ENCODE results near the gene GAB3. TPM values are rescaled to one million over a fixed set of nuclear protein-coding genes. Genes with fewer than 3 reads are reported as not detected.
A peak's percentile ranks its signal among the peaks of the same experiment; 100 is the strongest.

The GAB3 gene
- total RNA-seq, 5 donors from 2014 or later (not counting 1 experiment from before 2014, with no cell fraction given) = 9.1 to 26.2 (median 18.4) TPM

DNA sequence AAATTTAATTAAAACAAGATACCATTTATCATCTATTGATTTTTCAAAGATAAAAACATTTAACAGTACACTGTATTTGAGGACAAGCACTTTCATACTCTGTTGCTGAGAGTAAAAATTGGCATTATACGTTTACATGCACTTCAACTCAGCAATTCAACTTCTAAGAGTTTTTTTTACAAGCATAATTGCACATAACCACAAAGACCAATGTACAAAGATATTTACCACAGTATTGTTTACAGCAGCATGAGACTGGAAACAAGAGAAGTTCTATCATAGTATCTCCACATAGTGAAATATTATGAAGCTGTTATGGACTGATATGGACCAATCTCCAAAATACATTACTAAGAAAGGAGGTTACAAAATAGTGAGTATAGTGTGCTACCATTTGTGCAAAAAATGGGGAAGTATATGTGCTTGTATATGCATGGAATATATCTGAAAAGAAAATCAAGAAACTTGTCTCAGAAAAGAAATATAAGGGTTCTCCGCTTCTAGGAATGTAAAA, 10.9 kb downstream of the GAB3 start:
- DNase-seq = no peak
- no peaks in the 10 kb centered on the region for H3K27me3 ChIP-seq (replicated peaks in 1 of 2; ENCODE audit: control insufficient read depth in 2 of 2, extremely low read depth in 1 of 2, insufficient read depth in 2 of 2, low read length in 1 of 2)
- no CpG with 5 or more reads among the region's 2 CpGs for WGBS (ENCODE audit: insufficient coverage)
- ATAC-seq (replicated peaks in 1 of 4) = peak in 2 of 4 experiments; percentile 24 to 25
- H3K4me1 ChIP-seq (ENCODE audit: control insufficient read depth in 1 of 2, extremely low read depth in 1 of 2, insufficient read depth in 2 of 2, low read length in 2 of 2) = peaks cover 4 to 50% of the 10 kb centered on the region in 2 experiments
- H3K36me3 ChIP-seq (ENCODE audit: control insufficient read depth in 2 of 2, extremely low read depth in 1 of 2, insufficient read depth in 1 of 2, low read length in 1 of 2) = no peaks in the 10 kb centered on the region
- Mint-ChIP-seq H3K36me3 (peaks cover 8% of the 10 kb centered on the region), H3K4me3 (no peak overlapping the region), H3K4me1 (peaks cover 55 to 77% (median 55%) of the 10 kb centered on the region in 3 donors), H3K27me3 (peaks cover 0 to 23% of the 10 kb centered on the region in 2 donors), H3K27ac (peak overlapping the region; percentile 74 to 78), H3K9me3 (no peaks in the 10 kb centered on the region)
- POLR2A ChIA-PET = interaction anchor here in 1 of 2 donors (0.5 kb wide), 1 partner anchor 243 kb away, joined by 8 read pairs; no protein-coding TSS in a partner anchor
- H3K9me3 ChIP-seq = no peaks in the 10 kb centered on the region
- H3K27ac ChIP-seq (ENCODE audit: low read length) = peak overlapping the region; percentile 34
- CTCF ChIA-PET = interaction anchor here in 1 of 2 donors (0.9 to 1.1 kb wide), 2 partner anchors 8 to 9 kb away, joined by 4 to 8 read pairs; no protein-coding TSS in a partner anchor
- no peak overlapping the region for H3K4me3 ChIP-seq (ENCODE audit: control insufficient read depth in 1 of 2, extremely low read depth in 1 of 2, low read length in 1 of 2)

DNA sequence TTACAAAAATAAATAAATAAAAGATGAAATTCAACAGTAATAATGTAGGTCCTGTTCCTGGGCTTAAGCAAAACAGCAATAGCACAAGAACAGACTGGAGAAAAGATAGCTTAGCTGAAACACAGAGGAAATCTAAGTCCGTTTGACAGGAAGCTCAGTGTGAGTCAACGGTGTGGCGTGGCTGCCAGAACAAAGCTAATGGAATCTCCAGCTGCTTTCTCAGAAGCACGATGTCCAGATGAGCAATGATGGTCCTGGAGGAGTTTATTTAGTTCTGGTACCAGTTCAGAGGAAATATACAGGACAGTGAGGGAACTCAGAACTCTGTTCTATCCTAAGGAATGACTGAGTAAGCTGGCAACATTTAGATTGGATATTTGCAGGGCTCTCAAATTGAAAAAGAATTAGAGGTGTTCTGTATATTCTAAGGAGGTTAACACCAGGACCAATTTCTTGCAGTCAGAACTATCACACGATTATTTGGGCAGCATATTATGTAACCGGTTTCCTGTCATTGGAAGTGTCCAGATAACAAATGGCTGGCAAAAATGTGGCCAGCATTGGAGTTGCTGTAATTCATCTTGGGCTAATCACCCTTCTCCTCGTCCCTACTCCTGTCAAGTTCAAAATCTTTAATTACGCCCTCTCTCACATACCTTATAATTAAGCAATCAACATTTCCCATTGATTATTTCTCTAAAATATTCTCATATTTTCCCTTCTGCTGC, 12.7 kb downstream of the GAB3 start:
- 32% methylated on average over 5 of the region's 8 CpGs for WGBS (ENCODE audit: insufficient coverage)
- ChIA-PET CTCF (interaction anchor here in 1 of 2 donors (0.8 to 1.6 kb wide), 4 partner anchors 8 to 20 kb away, joined by 3 to 6 read pairs (median 4); no protein-coding TSS in a partner anchor), POLR2A (interaction anchor here in 1 of 2 donors (1.0 kb wide), 1 partner anchor 9 kb away, joined by 7 read pairs; no protein-coding TSS in a partner anchor)
- Mint-ChIP-seq H3K27me3 (peaks cover 0 to 23% of the 10 kb centered on the region in 2 donors), H3K27ac (peak overlapping the region; percentile 77 to 86), H3K9me3 (no peaks in the 10 kb centered on the region), H3K36me3 (peaks cover 7% of the 10 kb centered on the region), H3K4me3 (peak overlapping the region in 1 of 3 donors; percentile 34), H3K4me1 (peaks cover 62 to 88% (median 70%) of the 10 kb centered on the region in 3 donors)
- Histone ChIP-seq H3K4me3 (ENCODE audit: control insufficient read depth in 1 of 2, extremely low read depth in 1 of 2, low read length in 1 of 2) (no peak overlapping the region), H3K36me3 (ENCODE audit: control insufficient read depth in 2 of 2, extremely low read depth in 1 of 2, insufficient read depth in 1 of 2, low read length in 1 of 2) (no peaks in the 10 kb centered on the region), H3K9me3 (no peaks in the 10 kb centered on the region), H3K27ac (ENCODE audit: low read length) (peak overlapping the region; percentile 78), H3K27me3 (replicated peaks in 1 of 2; ENCODE audit: control insufficient read depth in 2 of 2, extremely low read depth in 1 of 2, insufficient read depth in 2 of 2, low read length in 1 of 2) (no peaks in the 10 kb centered on the region), H3K4me1 (ENCODE audit: control insufficient read depth in 1 of 2, extremely low read depth in 1 of 2, insufficient read depth in 2 of 2, low read length in 2 of 2) (peaks cover 14 to 57% of the 10 kb centered on the region in 2 experiments)
- ATAC-seq (replicated peaks in 1 of 4) = peak in 2 of 4 experiments; percentile 45 to 48
- peak in 3 of 35 experiments; percentile 23 to 57 (median 23) for DNase-seq

DNA sequence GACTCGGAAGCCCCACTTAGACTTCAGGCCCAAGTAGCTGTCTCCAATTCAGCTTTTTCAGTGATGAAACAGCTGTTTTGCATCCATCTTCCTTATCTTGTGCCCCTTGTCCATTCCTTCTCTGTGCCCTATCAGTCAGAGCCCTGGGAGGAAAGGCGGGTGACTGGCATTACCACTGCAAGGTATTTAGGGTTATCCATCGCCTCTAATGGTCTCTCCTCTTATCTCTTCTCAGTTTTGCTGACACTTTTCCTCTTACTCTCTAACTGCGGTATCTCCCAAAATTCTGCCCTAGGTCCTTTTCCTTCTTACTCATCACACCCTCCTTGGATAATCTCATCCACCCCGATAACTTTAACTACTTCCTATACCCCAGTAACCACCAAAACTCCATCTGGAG, 13.7 kb downstream of the GAB3 start:
- Histone ChIP-seq H3K36me3 (ENCODE audit: control insufficient read depth in 2 of 2, extremely low read depth in 1 of 2, insufficient read depth in 1 of 2, low read length in 1 of 2) (no peaks in the 10 kb centered on the region), H3K4me3 (ENCODE audit: control insufficient read depth in 1 of 2, extremely low read depth in 1 of 2, low read length in 1 of 2) (no peak overlapping the region), H3K27me3 (replicated peaks in 1 of 2; ENCODE audit: control insufficient read depth in 2 of 2, extremely low read depth in 1 of 2, insufficient read depth in 2 of 2, low read length in 1 of 2) (no peaks in the 10 kb centered on the region), H3K27ac (ENCODE audit: low read length) (peak overlapping the region; percentile 78), H3K4me1 (ENCODE audit: control insufficient read depth in 1 of 2, extremely low read depth in 1 of 2, insufficient read depth in 2 of 2, low read length in 2 of 2) (peaks cover 17 to 63% of the 10 kb centered on the region in 2 experiments), H3K9me3 (no peaks in the 10 kb centered on the region)
- no peak for DNase-seq
- H3K4me1 Mint-ChIP-seq = peaks cover 70 to 91% (median 77%) of the 10 kb centered on the region in 3 donors
- ChIA-PET POLR2A (no interaction called here), CTCF (interaction anchor here in 1 of 2 donors (1.2 to 1.6 kb wide), 2 partner anchors 9 to 19 kb away, joined by 4 to 5 read pairs; no protein-coding TSS in a partner anchor)
- peak overlapping the region; percentile 62 to 96 for H3K27ac Mint-ChIP-seq
- no peaks in the 10 kb centered on the region for H3K9me3 Mint-ChIP-seq
- ATAC-seq (replicated peaks in 1 of 4) = no peak
- peak overlapping the region in 1 of 3 donors; percentile 41 for H3K4me3 Mint-ChIP-seq
- H3K36me3 Mint-ChIP-seq = peaks cover 5% of the 10 kb centered on the region
- no CpG with 5 or more reads among the region's 5 CpGs for WGBS (ENCODE audit: insufficient coverage)
- H3K27me3 Mint-ChIP-seq = peaks cover 0 to 23% of the 10 kb centered on the region in 2 donors

DNA sequence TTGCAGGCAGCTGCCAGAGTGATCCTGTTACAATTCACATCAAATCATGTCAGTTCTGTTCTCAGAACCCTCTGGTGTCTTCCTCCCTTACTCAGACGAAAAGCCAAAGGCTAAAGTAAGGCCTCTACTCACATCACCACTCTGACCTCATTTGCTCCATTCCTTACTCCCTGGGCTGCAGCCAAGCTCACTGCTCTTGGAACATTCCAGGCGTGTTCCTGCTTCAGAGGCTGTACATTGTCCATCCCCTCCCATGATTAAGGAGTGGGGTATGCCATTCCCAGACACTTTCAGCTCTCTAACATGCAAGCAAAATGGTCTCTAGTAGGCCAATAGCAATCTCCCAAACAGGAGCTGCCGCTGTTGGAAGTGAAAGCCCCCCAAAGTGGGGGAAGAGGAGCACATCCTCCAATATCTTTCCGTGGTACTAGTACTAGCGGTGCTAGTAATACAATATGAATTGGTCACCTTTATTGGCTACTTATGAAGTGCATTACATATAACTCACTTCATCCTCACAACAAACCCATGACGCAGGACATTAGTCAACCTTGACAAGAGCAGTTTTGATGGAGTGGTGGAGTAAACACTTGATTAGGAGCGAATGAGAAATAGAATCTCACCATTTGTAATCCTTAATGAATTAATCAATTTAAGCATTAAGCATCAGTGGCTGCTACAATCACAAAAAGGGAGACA, 15.0 kb downstream of the GAB3 start:
- no peak overlapping the region for H3K4me3 ChIP-seq (ENCODE audit: control insufficient read depth in 1 of 2, extremely low read depth in 1 of 2, low read length in 1 of 2)
- H3K9me3 ChIP-seq = no peaks in the 10 kb centered on the region
- Mint-ChIP-seq H3K4me3 (peak overlapping the region in 2 of 3 donors; percentile 50 to 59), H3K9me3 (no peaks in the 10 kb centered on the region), H3K27me3 (peaks cover 0 to 26% of the 10 kb centered on the region in 2 donors), H3K36me3 (no peaks in the 10 kb centered on the region), H3K4me1 (peaks cover 79 to 96% (median 86%) of the 10 kb centered on the region in 3 donors), H3K27ac (peak overlapping the region; percentile 95 to 96)
- H3K27me3 ChIP-seq (replicated peaks in 1 of 2; ENCODE audit: control insufficient read depth in 2 of 2, extremely low read depth in 1 of 2, insufficient read depth in 2 of 2, low read length in 1 of 2) = no peaks in the 10 kb centered on the region
- H3K27ac ChIP-seq (ENCODE audit: low read length) = peak overlapping the region; percentile 78
- no peak for DNase-seq
- POLR2A ChIA-PET = no interaction called here
- peaks cover 17 to 62% of the 10 kb centered on the region in 2 experiments for H3K4me1 ChIP-seq (ENCODE audit: control insufficient read depth in 1 of 2, extremely low read depth in 1 of 2, insufficient read depth in 2 of 2, low read length in 2 of 2)
- no peak for ATAC-seq (replicated peaks in 1 of 4)
- CTCF ChIA-PET = no interaction called here
- H3K36me3 ChIP-seq (ENCODE audit: control insufficient read depth in 2 of 2, extremely low read depth in 1 of 2, insufficient read depth in 1 of 2, low read length in 1 of 2) = no peaks in the 10 kb centered on the region
- 67% methylated on average over 1 of the region's 7 CpGs for WGBS (ENCODE audit: insufficient coverage)

DNA sequence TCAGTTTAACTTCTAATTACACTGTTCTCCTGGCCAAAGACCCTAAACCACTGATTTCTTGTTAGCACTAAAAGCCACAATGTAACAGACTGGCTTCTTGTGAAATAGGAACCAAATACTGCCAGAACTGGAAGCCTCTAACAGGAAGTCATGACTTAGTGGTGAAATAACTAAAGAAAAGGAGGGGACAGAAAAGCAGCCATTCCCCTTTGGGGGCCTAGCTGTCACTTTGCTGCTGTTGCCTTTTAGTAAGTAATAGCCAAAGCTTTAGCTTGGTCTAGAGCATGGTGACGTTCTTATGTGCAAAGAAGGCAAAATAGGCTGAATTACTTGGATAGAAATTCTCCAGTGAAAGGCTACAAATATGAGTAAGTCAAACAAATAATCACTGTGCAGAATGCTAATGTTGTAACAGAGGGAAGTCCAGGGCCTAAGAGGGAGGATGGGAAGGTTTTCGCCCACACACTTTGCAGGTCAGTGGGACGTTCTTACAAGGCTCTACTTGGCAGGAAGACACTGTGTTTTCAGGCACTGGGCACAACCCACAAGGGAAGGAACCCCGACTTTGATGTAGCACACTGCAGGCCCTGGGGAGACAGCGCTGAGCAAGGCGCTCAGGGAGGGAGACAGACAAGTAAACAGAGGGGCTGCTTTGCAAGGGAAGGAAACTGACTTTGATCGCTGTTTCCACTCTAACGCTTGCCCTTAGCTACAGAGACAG, 16.7 kb downstream of the GAB3 start:
- Mint-ChIP-seq H3K27ac (peak overlapping the region; percentile 95 to 96), H3K27me3 (peaks cover 0 to 26% of the 10 kb centered on the region in 2 donors), H3K4me3 (peak overlapping the region; percentile 51 to 68 (median 59)), H3K9me3 (no peaks in the 10 kb centered on the region), H3K36me3 (no peaks in the 10 kb centered on the region), H3K4me1 (peaks cover 73 to 96% (median 89%) of the 10 kb centered on the region in 3 donors)
- POLR2A ChIA-PET = interaction anchor here in 1 of 2 donors (1.3 kb wide), 1 partner anchor 15 kb away, joined by 3 read pairs; no protein-coding TSS in a partner anchor
- Histone ChIP-seq H3K4me3 (ENCODE audit: control insufficient read depth in 1 of 2, extremely low read depth in 1 of 2, low read length in 1 of 2) (peak overlapping the region in 1 of 2 donors; percentile 31), H3K36me3 (ENCODE audit: control insufficient read depth in 2 of 2, extremely low read depth in 1 of 2, insufficient read depth in 1 of 2, low read length in 1 of 2) (no peaks in the 10 kb centered on the region), H3K9me3 (no peaks in the 10 kb centered on the region), H3K27me3 (replicated peaks in 1 of 2; ENCODE audit: control insufficient read depth in 2 of 2, extremely low read depth in 1 of 2, insufficient read depth in 2 of 2, low read length in 1 of 2) (no peaks in the 10 kb centered on the region), H3K27ac (ENCODE audit: low read length) (peak overlapping the region; percentile 78), H3K4me1 (ENCODE audit: control insufficient read depth in 1 of 2, extremely low read depth in 1 of 2, insufficient read depth in 2 of 2, low read length in 2 of 2) (peaks cover 17 to 67% of the 10 kb centered on the region in 2 experiments)
- DNase-seq (peak in 16 of 35 experiments; percentile 4 to 60 (median 22)), ATAC-seq (replicated peaks in 1 of 4) (peak; percentile 73 to 81 (median 80))
- CTCF ChIA-PET = interaction anchor here in 1 of 2 donors (1.1 to 4.0 kb wide), 3 partner anchors 15 to 16 kb away, joined by 4 to 17 read pairs (median 6); partner anchors contain the start of gene GAB3
- 0% methylated on average over 4 of the region's 8 CpGs for WGBS (ENCODE audit: insufficient coverage)

All from T-cell (primary cell).